Endothelial cell (in vitro differentiated cells): ENCODE data around the gene STIMATE. TPM values are rescaled to one million over a fixed set of nuclear protein-coding genes. Genes with fewer than 3 reads are reported as not detected.

Experiments
- DNase-seq: peaks from one replicate; pipeline ENCODE4 v3.0.0; 2021; ENCODE audit warnings: low spot score
- H3K27ac Mint-ChIP-seq: one replicate; pipeline ENCODE4 v1.8.0; 2021; ENCODE audit warnings: mixed read lengths, inconsistent platforms; ENCODE audit not compliant: unreplicated experiment
- H3K27me3 Mint-ChIP-seq: one replicate; pipeline ENCODE4 v1.8.0; 2021; ENCODE audit warnings: mild to moderate bottlenecking, moderate library complexity, mixed read lengths, inconsistent platforms; ENCODE audit not compliant: unreplicated experiment
- H3K36me3 Mint-ChIP-seq: one replicate; pipeline ENCODE4 v1.8.0; 2021; ENCODE audit warnings: mild to moderate bottlenecking, low read depth, mixed read lengths, inconsistent platforms; ENCODE audit not compliant: unreplicated experiment
- H3K4me1 Mint-ChIP-seq: one replicate; pipeline ENCODE4 v1.8.0; 2021; ENCODE audit warnings: mild to moderate bottlenecking, mixed read lengths, inconsistent platforms; ENCODE audit not compliant: unreplicated experiment
- H3K4me3 Mint-ChIP-seq: one replicate; pipeline ENCODE4 v1.8.0; 2021; ENCODE audit warnings: mild to moderate bottlenecking, mixed read lengths, inconsistent platforms; ENCODE audit not compliant: unreplicated experiment
- H3K9me3 Mint-ChIP-seq: one replicate; pipeline ENCODE4 v1.8.0; 2021; ENCODE audit warnings: mixed read lengths, inconsistent platforms; ENCODE audit not compliant: unreplicated experiment
- CTCF ChIP-seq: fragments of 200-600 bp; sonication (generic); IDR thresholded peaks from one replicate; pipeline ENCODE4 v1.5.0; 2021; ENCODE audit warnings: antibody characterized with exemption; ENCODE audit not compliant: unreplicated experiment
- total RNA-seq: library from RNA; stranded (reverse); fragmentation: NEBNext Ultra II Directional; extraction: Animal tissue kit (Norgen Biotek cat#: 25700); gene quantifications from one replicate; pipeline ENCODE4 v1.2.1, GENCODE V29; 2021; ENCODE audit not compliant: unreplicated experiment

Gene STIMATE
- total RNA-seq, 1 donor from 2014 or later, result 24.5 TPM

DNA sequence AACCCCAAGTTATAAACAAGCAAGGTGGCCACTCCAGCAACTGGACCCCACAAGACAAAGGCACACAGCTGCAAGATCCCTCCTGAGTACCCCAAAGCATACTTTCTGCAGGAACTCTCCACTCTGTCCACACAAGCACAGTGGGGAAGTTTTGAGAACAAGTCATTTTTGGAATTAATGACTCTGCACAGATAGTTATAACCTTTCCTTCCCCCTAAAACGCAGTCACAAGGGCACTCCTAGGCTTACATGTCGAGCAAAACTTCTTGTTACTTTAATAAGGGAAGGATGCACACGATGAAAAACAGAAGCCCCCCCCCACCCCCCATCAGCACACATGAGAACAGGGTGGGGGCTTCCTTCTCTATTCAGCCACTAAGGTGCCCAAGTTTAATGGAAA lies 1.2 kb downstream of the STIMATE start:
- Mint-ChIP-seq H3K4me1 (peaks cover 11% of the 10 kb centered on the region), H3K4me3 (peak overlapping the region; percentile 97), H3K27ac (peak overlapping the region; percentile 61), H3K9me3 (no peaks in the 10 kb centered on the region), H3K36me3 (no peaks in the 10 kb centered on the region), H3K27me3 (peaks cover 10% of the 10 kb centered on the region)
- no peak for TF ChIP-seq CTCF
- DNase-seq, result no peak

- Mint-ChIP-seq H3K4me3 (peak overlapping the region; percentile 66), H3K27ac (peak overlapping the region; percentile 61), H3K27me3 (peaks cover 9% of the 10 kb centered on the region), H3K4me1 (peaks cover 11% of the 10 kb centered on the region), H3K36me3 (no peaks in the 10 kb centered on the region), H3K9me3 (no peaks in the 10 kb centered on the region)
- no peak for DNase-seq
- TF ChIP-seq CTCF, result no peak
These were observed 1.9 kb downstream of the STIMATE start for GRCh38 chr3:52895418-52895817.

DNA sequence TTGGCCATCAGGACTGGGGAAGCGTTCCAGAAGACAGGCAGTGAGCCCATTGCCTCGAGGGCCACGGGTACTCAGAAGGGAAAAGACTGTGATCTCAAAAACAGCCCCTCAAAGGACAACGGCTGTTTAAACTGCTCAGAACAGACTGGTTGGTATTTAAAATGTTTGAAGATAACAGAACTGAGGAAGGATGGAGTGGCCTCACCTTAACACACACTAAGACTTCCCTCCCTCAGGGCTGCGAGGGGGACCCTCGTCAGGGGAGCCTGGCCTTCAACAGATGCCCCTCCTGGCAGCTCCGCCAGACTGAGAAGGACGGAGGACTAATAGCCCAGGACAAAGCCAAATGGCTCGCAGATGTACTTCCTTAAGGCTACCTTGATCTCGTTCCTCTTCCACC lies 2.6 kb downstream of the STIMATE start:
- peaks cover 11% of the 10 kb centered on the region for H3K4me1 Mint-ChIP-seq
- no peak for TF ChIP-seq CTCF
- no peak for DNase-seq
- peaks cover 7% of the 10 kb centered on the region for H3K27me3 Mint-ChIP-seq
- H3K36me3 Mint-ChIP-seq, result peaks cover 4% of the 10 kb centered on the region
- H3K4me3 Mint-ChIP-seq, result no peak overlapping the region
- no peak overlapping the region for H3K27ac Mint-ChIP-seq
- no peaks in the 10 kb centered on the region for H3K9me3 Mint-ChIP-seq

DNA sequence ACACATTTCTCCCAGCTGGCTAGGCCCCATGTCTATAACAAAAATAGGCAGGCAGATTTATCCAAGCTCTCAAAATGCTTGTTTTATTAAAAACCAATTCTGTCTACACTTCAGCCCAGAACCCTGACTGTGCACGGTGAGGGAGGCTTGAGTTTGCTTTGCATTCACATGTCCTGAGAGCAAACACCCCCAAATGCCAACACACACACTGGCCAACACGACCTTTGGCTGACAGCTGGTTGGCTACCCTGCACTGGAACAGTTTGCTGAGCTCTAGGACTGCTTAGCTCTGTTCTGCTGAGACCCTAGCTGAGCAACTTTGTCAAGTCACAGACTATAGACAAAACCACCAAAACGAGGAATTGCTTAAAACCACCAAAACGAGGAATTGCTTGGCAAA lies 3.6 kb downstream of the STIMATE start:
- Mint-ChIP-seq H3K4me1 (peaks cover 11% of the 10 kb centered on the region), H3K27ac (no peak overlapping the region), H3K27me3 (peaks cover 5% of the 10 kb centered on the region), H3K9me3 (no peaks in the 10 kb centered on the region), H3K4me3 (no peak overlapping the region), H3K36me3 (peaks cover 4% of the 10 kb centered on the region)
- no peak for TF ChIP-seq CTCF
- DNase-seq, result no peak

- Mint-ChIP-seq H3K9me3 (no peaks in the 10 kb centered on the region), H3K4me3 (no peak overlapping the region), H3K36me3 (peaks cover 4% of the 10 kb centered on the region), H3K27ac (no peak overlapping the region), H3K27me3 (peaks cover 5% of the 10 kb centered on the region), H3K4me1 (peaks cover 11% of the 10 kb centered on the region)
- no peak for TF ChIP-seq CTCF
- no peak for DNase-seq
These were observed 4.6 kb downstream of the STIMATE start for GRCh38 chr3:52892625-52893311.
